GM23338 (cell line): ENCODE data around the gene OR2B6. TPM values are rescaled to one million over a fixed set of nuclear protein-coding genes. Genes with fewer than 3 reads are reported as not detected.

Source experiments
- ATAC-seq: fragments of 200-7000 bp; cut with Tn5 transposase; 3 replicates; pipeline ENCODE4 v1.9.1; 2020
- DNase-seq: peaks from one replicate; pipeline ENCODE4 v3.0.0-alpha.2; 2015; ENCODE audit warnings: low spot score
- H2AFZ ChIP-seq: fragments of 200-600 bp; sonication (generic); 2 replicates; pipeline ENCODE4 v1.8.0; 2016; ENCODE audit warnings: antibody characterized with exemption, mild to moderate bottlenecking, moderate library complexity
- H3F3A ChIP-seq: fragments of 200-600 bp; sonication (generic); replicated peaks from 2 replicates; pipeline ENCODE4 v1.8.0; 2017; ENCODE audit warnings: antibody characterized with exemption, mixed run types, low read depth
- H3K27ac ChIP-seq: fragments of 200-600 bp; sonication (generic); 2 replicates; pipeline ENCODE4 v1.6.1; 2016; ENCODE audit warnings: low read depth
- H3K27me3 ChIP-seq: fragments of 200-600 bp; sonication (generic); 2 replicates; pipeline ENCODE4 v1.8.0; 2016; ENCODE audit warnings: mild to moderate bottlenecking, mixed run types, moderate library complexity; ENCODE audit not compliant: insufficient read depth
- H3K36me3 ChIP-seq: fragments of 200-600 bp; sonication (generic); 2 replicates; pipeline ENCODE4 v1.8.0; 2016; ENCODE audit warnings: mild to moderate bottlenecking; ENCODE audit not compliant: insufficient read depth
- H3K4me1 ChIP-seq: fragments of 200-600 bp; sonication (generic); 2 replicates; pipeline ENCODE4 v1.8.0; 2016; ENCODE audit warnings: mild to moderate bottlenecking, moderate library complexity; ENCODE audit not compliant: insufficient read depth
- H3K4me2 ChIP-seq: fragments of 200-600 bp; sonication (generic); 2 replicates; pipeline ENCODE4 v1.7.1; 2017; ENCODE audit warnings: mixed run types
- H3K4me3 ChIP-seq: fragments of 200-600 bp; sonication (generic); 2 replicates; pipeline ENCODE4 v1.6.1; 2016; ENCODE audit warnings: mixed run types
- H3K79me2 ChIP-seq: fragments of 200-600 bp; sonication (generic); replicated peaks from 2 replicates; pipeline ENCODE4 v1.8.0; 2017; ENCODE audit warnings: mild to moderate bottlenecking; ENCODE audit not compliant: insufficient read depth
- H3K9me2 ChIP-seq: fragments of 200-600 bp; sonication (generic); 2 replicates; pipeline ENCODE4 v1.8.0; 2017; ENCODE audit not compliant: insufficient read depth
- H4K20me1 ChIP-seq: fragments of 200-600 bp; sonication (generic); replicated peaks from 2 replicates; pipeline ENCODE4 v1.8.0; 2017; ENCODE audit warnings: mild to moderate bottlenecking; ENCODE audit not compliant: insufficient read depth
- H3K27ac Mint-ChIP-seq: 2 replicates; pipeline ENCODE4 v1.8.0; 2020; ENCODE audit warnings: inconsistent platforms, mild to moderate bottlenecking, moderate library complexity, mixed read lengths
- H3K27me3 Mint-ChIP-seq: 3 replicates; pipeline ENCODE4 v1.8.0; 2022; ENCODE audit warnings: low read depth, mild to moderate bottlenecking, moderate library complexity, mixed read lengths, inconsistent platforms; ENCODE audit not compliant: insufficient read depth, poor library complexity
- H3K36me3 Mint-ChIP-seq: 3 replicates; pipeline ENCODE4 v1.8.0; 2021; ENCODE audit warnings: low read depth, mild to moderate bottlenecking, inconsistent platforms, moderate library complexity, mixed read lengths
- H3K4me1 Mint-ChIP-seq: 3 replicates; pipeline ENCODE4 v1.8.0; 2020; ENCODE audit warnings: mild to moderate bottlenecking, inconsistent platforms, mixed read lengths
- H3K4me3 Mint-ChIP-seq: 3 replicates; pipeline ENCODE4 v1.8.0; 2021; ENCODE audit warnings: moderate library complexity, mild to moderate bottlenecking, inconsistent platforms, mixed read lengths
- H3K9me3 Mint-ChIP-seq: 3 replicates; pipeline ENCODE4 v1.8.0; 2020; ENCODE audit warnings: moderate library complexity, mild to moderate bottlenecking, inconsistent platforms, mixed read lengths
- CREB1 ChIP-seq: fragments of 250-450 bp; sonication (Bioruptor Pico); IDR thresholded peaks from 2 replicates; pipeline ENCODE4 v1.5.0; 2020; ENCODE audit warnings: low read depth, mild to moderate bottlenecking, moderate library complexity
- CTCF ChIP-seq, 2 experiments: fragments of 200-600 bp in 1 of 2; sonication (generic) in 1 of 2; conservative IDR thresholded peaks; 2 replicates each; pipeline versions ENCODE4 v1.5.1 to v1.6.1; 2016 to 2017; ENCODE audit warnings: antibody characterized with exemption in 2 of 2, low read depth in 2 of 2, mild to moderate bottlenecking in 2 of 2, moderate library complexity in 1 of 2
- ETS1 ChIP-seq: IDR thresholded peaks from 2 replicates; pipeline ENCODE4 v1.6.1; 2016; ENCODE audit warnings: antibody characterized with exemption
- EZH2 ChIP-seq: fragments of 200-600 bp; sonication (generic); IDR thresholded peaks from one replicate; pipeline ENCODE4 v1.8.0; 2017; ENCODE audit warnings: antibody characterized with exemption, mild to moderate bottlenecking, low read depth; ENCODE audit not compliant: unreplicated experiment
- EZH2phosphoT487 ChIP-seq: fragments of 200-600 bp; sonication (generic); IDR thresholded peaks from one replicate; pipeline ENCODE4 v1.8.1; 2018; ENCODE audit warnings: antibody characterized with exemption; ENCODE audit not compliant: unreplicated experiment
- NANOG ChIP-seq: IDR thresholded peaks from 2 replicates; pipeline ENCODE4 v1.6.1; 2016; ENCODE audit warnings: antibody characterized with exemption, borderline replicate concordance
- POLR2AphosphoS5 ChIP-seq: IDR thresholded peaks from 2 replicates; pipeline ENCODE4 v1.6.1; 2016; ENCODE audit warnings: antibody characterized with exemption, low read depth
- REST ChIP-seq: IDR thresholded peaks from one replicate; pipeline ENCODE4 v1.6.1; 2018; ENCODE audit warnings: antibody characterized with exemption; ENCODE audit not compliant: unreplicated experiment
- STAT1 ChIP-seq: IDR thresholded peaks from one replicate; pipeline ENCODE4 v1.6.1; 2016; ENCODE audit warnings: antibody characterized with exemption; ENCODE audit not compliant: unreplicated experiment
- ZNF331 ChIP-seq: fragments of 250-450 bp; sonication (Bioruptor Pico); IDR thresholded peaks from 2 replicates; pipeline ENCODE4 v1.5.0; 2020; ENCODE audit warnings: low read depth, mild to moderate bottlenecking, moderate library complexity
- polyA plus RNA-seq: library from polyadenylated mRNA; unstranded; fragments of >200 nt; fragmentation: Nextera tagmentation; extraction: Ambion mirVana; gene quantifications from 2 replicates; pipeline ENCODE4 v1.2.1, GENCODE V29; 2016
- total RNA-seq: library from RNA; depleted of rRNA; stranded (reverse); fragments of >200 nt; shearing (Covaris generic); gene quantifications from 2 replicates; pipeline ENCODE4 v1.2.3, GENCODE V29; 2014

The OR2B6 gene
- total and polyA plus RNA-seq, 2 experiments from 2014 or later = 0.45 TPM; not detected in 1

GRCh38 chr6:27966044-27966443 lies 9.0 kb downstream of the OR2B6 start (continued):
- TF ChIP-seq REST = no peak

GRCh38 chr6:27966816-27967426 lies 9.9 kb downstream of the OR2B6 start:
- Mint-ChIP-seq H3K4me3 (no peak overlapping the region), H3K27ac (no peak overlapping the region), H3K9me3 (peaks cover 6% of the 10 kb centered on the region; the same call in 1 of the 3 replicates), H3K4me1 (no peaks in the 10 kb centered on the region), H3K27me3 (peaks cover 3% of the 10 kb centered on the region), H3K36me3 (no peaks in the 10 kb centered on the region)
- no peak overlapping the region for H3K27ac ChIP-seq
- DNase-seq = no peak
- H3K4me1 ChIP-seq = no peaks in the 10 kb centered on the region
- H3K27me3 ChIP-seq = no peaks in the 10 kb centered on the region
- H2AFZ ChIP-seq = no peak overlapping the region
- H4K20me1 ChIP-seq = no peaks in the 10 kb centered on the region
- H3K4me3 ChIP-seq = no peak overlapping the region
- no peaks in the 10 kb centered on the region for H3K9me2 ChIP-seq
- no peak for ATAC-seq
- no peak overlapping the region for H3K4me2 ChIP-seq
- H3F3A ChIP-seq = no peaks in the 10 kb centered on the region
- TF ChIP-seq CTCF (conservative IDR thresholded peaks at IDR 0.05; ENCODE audit: low read depth in 2 of 2) = no peak
- TF ChIP-seq ETS1 = no peak
- TF ChIP-seq CREB1 = no peak
- TF ChIP-seq NANOG = no peak
- TF ChIP-seq EZH2 = no peak
- no peak for TF ChIP-seq STAT1
- no peak for TF ChIP-seq ZNF331 (CRISPR knock-in tag)
- no peak for TF ChIP-seq EZH2phosphoT487
- TF ChIP-seq REST = no peak
- no peak for TF ChIP-seq POLR2AphosphoS5
- H3K36me3 ChIP-seq = no peaks in the 10 kb centered on the region
- no peaks in the 10 kb centered on the region for H3K79me2 ChIP-seq
